Endothelial cell of hepatic sinusoid (primary cell): ENCODE data around the gene HSPB6.
"Not testable (repeated sequence)": the region's sequence is repeated elsewhere in the genome, so short reads cannot be mapped to it uniquely, and the experiment has no call there.

ENCODE experiments used
- in situ Hi-C: cut with HindIII; loops from 2 replicates; pipeline ENCODE4 v1.10.0; 2017; ENCODE audit warnings: low sequenced_read_pairs

Gene HSPB6

GRCh38 chr19:35756377-35757230 lies at the start of gene HSPB6:
Gene HSPB6, minus strand, starts transcription at chr19:35757029. Its CDS starts 21 bp downstream, at chr19:35757008.
- in situ Hi-C loops = no loop called here

- in situ Hi-C loops = no loop called here
Observed at GRCh38 chr19:35806597-35806996, 49.8 kb upstream of the HSPB6 start.

GRCh38 chr19:35805526-35806102 lies 48.8 kb upstream of the HSPB6 start:
- in situ Hi-C loops = no loop called here

- in situ Hi-C loops = no loop called here
Observed at GRCh38 chr19:35801828-35802227, 45.0 kb upstream of the HSPB6 start.

- in situ Hi-C loops = no loop called here
Observed at GRCh38 chr19:35797663-35798062, 40.8 kb upstream of the HSPB6 start.

GRCh38 chr19:35796645-35797542 lies 40.1 kb upstream of the HSPB6 start:
- in situ Hi-C loops = no loop called here

- in situ Hi-C loops = not testable (repeated sequence)
Observed at GRCh38 chr19:35795564-35795963, 38.7 kb upstream of the HSPB6 start.

- in situ Hi-C loops = no loop called here
Observed at GRCh38 chr19:35793381-35794165, 36.7 kb upstream of the HSPB6 start.

- in situ Hi-C loops = no loop called here
Observed at GRCh38 chr19:35792888-35793287, 36.1 kb upstream of the HSPB6 start.

GRCh38 chr19:35792312-35792711 lies 35.5 kb upstream of the HSPB6 start:
- in situ Hi-C loops = no loop called here

- in situ Hi-C loops = no loop called here
Observed at GRCh38 chr19:35791814-35792279, 35.0 kb upstream of the HSPB6 start.

- in situ Hi-C loops = no loop called here
Observed at GRCh38 chr19:35790981-35791813, 34.4 kb upstream of the HSPB6 start.

- in situ Hi-C loops = no loop called here
Observed at GRCh38 chr19:35789978-35790944, 33.4 kb upstream of the HSPB6 start.

GRCh38 chr19:35789195-35789977 lies 32.6 kb upstream of the HSPB6 start:
- in situ Hi-C loops = no loop called here

- in situ Hi-C loops = no loop called here
Observed at GRCh38 chr19:35788205-35788960, 31.6 kb upstream of the HSPB6 start.

GRCh38 chr19:35787227-35787799 lies 30.5 kb upstream of the HSPB6 start:
- in situ Hi-C loops = no loop called here
